NCI-H1417 treated with DMSO at 0.1 percent for 48 hours (cell line): ENCODE measurements around the gene SULT1C4.

Experiments used
- DNase-seq: peaks from one replicate; lab custom pipeline; 2025; lab: John Stamatoyannopoulos, UW

SULT1C4 gene

GRCh38 chr2:108370080-108370479 is 7.7 kb upstream of the SULT1C4 start:
- DNase-seq = no peak

GRCh38 chr2:108376774-108377173 is 980 bp upstream of the SULT1C4 start:
- no peak for DNase-seq

GRCh38 chr2:108377401-108377800 is 353 bp upstream of the SULT1C4 start:
- no peak for DNase-seq

GRCh38 chr2:108378851-108379250 is 1.1 kb downstream of the SULT1C4 start:
- no peak for DNase-seq

GRCh38 chr2:108382196-108382595 is 4.4 kb downstream of the SULT1C4 start:
- DNase-seq = no peak

- DNase-seq = no peak
These were observed 5.5 kb downstream of the SULT1C4 start for GRCh38 chr2:108383146-108383830.

- DNase-seq = no peak
These were observed 7.1 kb downstream of the SULT1C4 start for GRCh38 chr2:108384662-108385393.

GRCh38 chr2:108385411-108386071 is 7.8 kb downstream of the SULT1C4 start:
- no peak for DNase-seq

GRCh38 chr2:108388045-108388444 is 10.3 kb downstream of the SULT1C4 start:
- DNase-seq = no peak

GRCh38 chr2:108390340-108390739 is 12.6 kb downstream of the SULT1C4 start:
- DNase-seq = no peak

- DNase-seq = no peak
These were observed 14.3 kb downstream of the SULT1C4 start for GRCh38 chr2:108392029-108392428.

- no peak for DNase-seq
These were observed 15.4 kb downstream of the SULT1C4 start for GRCh38 chr2:108393197-108393596.

- no peak for DNase-seq
These were observed 17.4 kb downstream of the SULT1C4 start for GRCh38 chr2:108395155-108395554.

- no peak for DNase-seq
These were observed 19.1 kb downstream of the SULT1C4 start for GRCh38 chr2:108396845-108397244.

- DNase-seq = no peak
These were observed 21.7 kb downstream of the SULT1C4 start for GRCh38 chr2:108399479-108399878.

GRCh38 chr2:108401800-108402199 is 24.0 kb downstream of the SULT1C4 start:
- DNase-seq = no peak

- DNase-seq = no peak
These were observed 25.7 kb downstream of the SULT1C4 start for GRCh38 chr2:108403494-108403893.

GRCh38 chr2:108404784-108405397 is 27.1 kb downstream of the SULT1C4 start:
- DNase-seq = no peak

- no peak for DNase-seq
These were observed 30.3 kb downstream of the SULT1C4 start for GRCh38 chr2:108407864-108408729.

- no peak for DNase-seq
These were observed 32.0 kb downstream of the SULT1C4 start for GRCh38 chr2:108409768-108410167.

GRCh38 chr2:108412995-108413710 is 35.4 kb downstream of the SULT1C4 start:
- no peak for DNase-seq
